GM10248 (cell line): ENCODE measurements around the gene CLCN2.

Experiments used
- CTCF ChIA-PET: fragments of 300-600 bp; sonication (Branson Sonifier 250); formaldehyde crosslinking; extraction: SDS; loops from one replicate; lab custom pipeline; 2021; ENCODE audit warnings: antibody characterized with exemption; lab: Yijun Ruan, JAX
- POLR2A ChIA-PET: fragments of 350-650 bp; sonication (Branson Sonifier 250); formaldehyde crosslinking; extraction: SDS; loops from one replicate; lab custom pipeline; 2020; ENCODE audit warnings: antibody characterized with exemption; lab: Yijun Ruan, JAX
- DNase-seq: peaks from one replicate; pipeline ENCODE4 v3.0.0; 2012; ENCODE audit errors: extremely low spot score
- CTCF ChIP-seq: IDR thresholded peaks from 2 replicates; pipeline ENCODE4 v1.5.1; 2012; ENCODE audit warnings: mild to moderate bottlenecking, low read depth; ENCODE audit errors: extremely low read depth, missing control alignments, control extremely low read depth

The CLCN2 gene

GRCh38 chr3:184386047-184386806, 24.8 kb upstream of the CLCN2 start:
- CTCF ChIA-PET = interaction anchor here (1.1 to 6.8 kb wide), 2 partner anchors 11 to 14 kb away, joined by 3 to 34 read pairs; no protein-coding TSS in a partner anchor
- POLR2A ChIA-PET = no interaction called here
- no peak for DNase-seq
- TF ChIP-seq CTCF = no peak

- POLR2A ChIA-PET = no interaction called here
- CTCF ChIA-PET = interaction anchor here (0.7 to 6.8 kb wide), 4 partner anchors 9 to 129 kb away, joined by 3 to 34 read pairs (median 4); no protein-coding TSS in a partner anchor
- DNase-seq = no peak
- TF ChIP-seq CTCF = no peak
Measured at GRCh38 chr3:184384856-184385422, 23.5 kb upstream of the CLCN2 start.

- no peak for DNase-seq
- ChIA-PET CTCF (interaction anchor here (0.7 to 6.8 kb wide), 4 partner anchors 9 to 130 kb away, joined by 3 to 34 read pairs (median 4); no protein-coding TSS in a partner anchor), POLR2A (no interaction called here)
- no peak for TF ChIP-seq CTCF
Measured at GRCh38 chr3:184384342-184384741, 22.9 kb upstream of the CLCN2 start.

DNA sequence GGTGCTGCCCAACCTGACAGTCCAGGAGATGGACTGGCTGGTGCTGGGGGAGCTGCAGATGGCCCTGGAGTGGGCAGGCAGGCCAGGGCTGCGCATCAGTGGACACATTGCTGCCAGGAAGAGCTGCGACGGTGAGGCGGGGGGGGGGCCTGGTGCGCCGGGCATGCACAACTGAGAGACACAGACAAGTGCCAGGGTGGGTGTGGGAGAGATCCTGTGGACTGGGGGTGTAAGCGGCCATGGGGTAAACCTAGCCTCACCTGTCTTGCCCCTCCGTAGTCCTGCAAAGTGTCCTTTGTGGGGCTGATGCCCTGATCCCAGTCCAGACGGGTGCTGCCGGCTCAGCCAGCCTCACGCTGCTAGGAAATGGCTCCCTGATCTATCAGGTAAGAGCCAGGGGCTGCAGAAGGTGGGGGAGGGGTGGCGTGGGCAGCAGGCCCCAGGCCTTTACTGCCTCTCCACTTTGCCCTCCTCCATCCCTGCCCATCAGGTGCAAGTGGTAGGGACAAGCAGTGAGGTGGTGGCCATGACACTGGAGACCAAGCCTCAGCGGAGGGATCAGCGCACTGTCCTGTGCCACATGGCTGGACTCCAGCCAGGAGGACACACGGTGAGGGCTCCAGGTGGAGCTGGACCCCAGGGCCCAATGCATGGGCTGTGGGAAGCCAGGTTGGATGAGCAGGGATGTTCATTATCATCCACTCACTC, 21.8 kb upstream of the CLCN2 start:
- TF ChIP-seq CTCF = no peak
- CTCF ChIA-PET = interaction anchor here (1.8 to 6.8 kb wide), 2 partner anchors 9 to 11 kb away, joined by 4 to 34 read pairs; no protein-coding TSS in a partner anchor
- POLR2A ChIA-PET = no interaction called here
- DNase-seq = no peak

- TF ChIP-seq CTCF = no peak
- POLR2A ChIA-PET = no interaction called here
- no peak for DNase-seq
- CTCF ChIA-PET = interaction anchor here (1.7 to 6.8 kb wide), 2 partner anchors 10 to 14 kb away, joined by 5 to 34 read pairs; no protein-coding TSS in a partner anchor
Measured at GRCh38 chr3:184382326-184383032, 21.1 kb upstream of the CLCN2 start.
